Measurements from ENCODE around the gene BABAM2.
"Not testable (repeated sequence)": the region's sequence is repeated elsewhere in the genome, so short reads cannot be mapped to it uniquely, and the experiment has no call there.

The BABAM2 gene

DNA sequence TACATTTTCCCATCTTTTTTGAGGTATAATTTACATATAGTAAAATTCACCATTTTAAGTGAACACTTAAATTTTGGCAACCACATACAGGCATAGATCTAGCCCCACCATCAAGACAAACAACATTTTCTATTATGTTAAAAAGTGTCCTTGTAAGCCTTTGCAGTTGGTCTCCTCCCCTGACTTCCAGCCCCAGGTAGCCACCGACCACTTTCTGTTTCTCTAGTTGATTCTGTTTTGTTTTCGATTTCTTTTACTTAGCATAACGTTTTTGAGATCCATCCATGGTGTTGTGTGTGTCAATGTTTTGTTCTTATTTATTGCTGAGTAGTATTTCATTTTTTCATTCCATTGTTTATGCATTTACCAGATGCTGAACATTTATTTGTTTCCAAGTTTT lies 366.7 kb downstream of the BABAM2 start:
- TF ChIP-seq, protein P1, sequence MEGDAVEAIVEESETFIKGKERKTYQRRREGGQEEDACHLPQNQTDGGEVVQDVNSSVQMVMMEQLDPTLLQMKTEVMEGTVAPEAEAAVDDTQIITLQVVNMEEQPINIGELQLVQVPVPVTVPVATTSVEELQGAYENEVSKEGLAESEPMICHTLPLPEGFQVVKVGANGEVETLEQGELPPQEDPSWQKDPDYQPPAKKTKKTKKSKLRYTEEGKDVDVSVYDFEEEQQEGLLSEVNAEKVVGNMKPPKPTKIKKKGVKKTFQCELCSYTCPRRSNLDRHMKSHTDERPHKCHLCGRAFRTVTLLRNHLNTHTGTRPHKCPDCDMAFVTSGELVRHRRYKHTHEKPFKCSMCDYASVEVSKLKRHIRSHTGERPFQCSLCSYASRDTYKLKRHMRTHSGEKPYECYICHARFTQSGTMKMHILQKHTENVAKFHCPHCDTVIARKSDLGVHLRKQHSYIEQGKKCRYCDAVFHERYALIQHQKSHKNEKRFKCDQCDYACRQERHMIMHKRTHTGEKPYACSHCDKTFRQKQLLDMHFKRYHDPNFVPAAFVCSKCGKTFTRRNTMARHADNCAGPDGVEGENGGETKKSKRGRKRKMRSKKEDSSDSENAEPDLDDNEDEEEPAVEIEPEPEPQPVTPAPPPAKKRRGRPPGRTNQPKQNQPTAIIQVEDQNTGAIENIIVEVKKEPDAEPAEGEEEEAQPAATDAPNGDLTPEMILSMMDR (IDR thresholded peaks at IDR 0.05; ENCODE audit: low read depth, low read length, missing control alignments) = no peak
- H3K4me3 ChIP-seq (ENCODE audit: low read depth, low read length) = no peak overlapping the region
- no peak for DNase-seq (ENCODE audit: low read depth)

DNA sequence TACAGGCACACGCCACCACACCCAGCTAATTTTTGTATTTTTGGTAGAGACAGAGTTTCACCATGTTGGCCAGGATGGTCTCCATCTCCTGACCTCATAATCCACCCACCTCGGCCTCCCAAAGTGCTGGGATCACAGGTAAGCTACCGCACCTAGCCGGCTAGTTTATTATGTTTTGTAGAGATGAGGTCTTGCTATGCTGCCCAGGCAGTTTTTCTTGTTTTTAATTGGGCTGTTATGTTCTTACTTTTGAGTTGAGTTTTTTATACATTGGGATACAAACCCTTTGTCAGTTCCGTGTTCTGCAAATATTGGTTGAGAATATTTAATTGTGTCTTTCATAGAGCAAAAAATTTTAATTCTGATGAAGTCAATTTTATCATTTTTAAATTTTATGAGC lies 368.7 kb downstream of the BABAM2 start:
- DNase-seq (ENCODE audit: low read depth); H3K4me3 ChIP-seq (ENCODE audit: low read depth, low read length): not testable (repeated sequence)

DNA sequence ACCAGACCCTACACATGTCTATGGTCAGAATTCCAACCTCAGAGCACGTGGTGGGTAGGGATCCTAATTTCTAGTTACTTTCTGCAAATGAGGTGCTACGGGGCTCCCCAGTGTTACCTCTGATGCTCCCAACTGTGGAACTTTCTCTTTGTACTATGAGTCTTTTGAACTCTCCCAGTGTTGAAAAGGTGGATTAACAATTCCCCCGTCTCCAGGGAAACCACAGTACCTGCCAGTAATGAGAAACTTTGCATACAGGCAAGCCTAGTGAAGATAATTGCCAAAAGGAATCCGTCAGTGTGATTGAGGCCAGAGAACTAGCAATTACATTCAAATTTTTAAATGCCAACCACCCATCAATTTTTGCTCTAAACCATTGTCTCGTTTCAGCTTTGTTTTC lies 373.2 kb downstream of the BABAM2 start:
- DNase-seq (ENCODE audit: low read depth) = no peak
- H3K4me3 ChIP-seq (ENCODE audit: low read depth, low read length) = no peak overlapping the region
- TF ChIP-seq, protein P1 (IDR thresholded peaks at IDR 0.05; ENCODE audit: low read depth, low read length, missing control alignments) = no peak

DNA sequence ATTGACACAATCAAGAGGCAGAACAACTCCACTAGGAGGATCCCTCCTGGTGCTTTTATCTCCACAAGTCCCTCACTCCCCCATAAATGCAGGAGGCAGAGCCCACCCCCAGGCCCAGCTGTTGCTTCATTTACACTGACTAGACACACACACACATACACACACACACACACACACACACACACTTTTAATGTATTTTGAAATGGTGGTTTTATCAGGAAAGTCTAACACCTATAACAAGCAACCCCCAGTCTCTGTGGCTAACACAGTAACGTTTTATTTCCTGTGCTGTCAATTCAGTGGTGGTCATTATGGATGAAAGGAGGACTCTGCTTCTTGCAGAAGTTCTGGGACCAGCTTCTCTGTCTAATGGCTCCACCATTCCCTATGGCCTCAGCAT lies 376.8 kb downstream of the BABAM2 start:
- TF ChIP-seq, protein P1 (IDR thresholded peaks at IDR 0.05; ENCODE audit: low read depth, low read length, missing control alignments) = no peak
- H3K4me3 ChIP-seq (ENCODE audit: low read depth, low read length) = no peak overlapping the region
- DNase-seq (ENCODE audit: low read depth) = no peak

DNA sequence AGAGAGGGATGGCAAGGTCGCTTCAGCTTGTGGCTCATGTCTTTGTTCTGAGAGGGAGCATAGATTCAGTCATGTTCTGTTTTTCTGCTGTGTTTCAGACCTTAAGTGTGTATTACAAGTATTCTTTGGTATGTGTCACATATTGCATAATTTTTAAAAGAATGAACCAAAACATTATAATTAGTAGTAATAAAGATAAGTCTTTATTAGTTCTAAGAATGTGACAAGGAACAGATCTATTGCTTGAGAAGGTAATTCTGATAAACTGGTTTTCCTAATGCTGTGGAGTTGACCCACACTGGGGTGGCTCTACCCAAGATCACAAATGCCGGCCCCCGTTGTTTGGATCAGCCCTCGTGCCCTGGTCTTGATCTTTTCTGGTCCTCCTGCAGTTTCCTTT lies 377.9 kb downstream of the BABAM2 start:
- no peak overlapping the region for H3K4me3 ChIP-seq (ENCODE audit: low read depth, low read length)
- TF ChIP-seq, protein P1 (IDR thresholded peaks at IDR 0.05; ENCODE audit: low read depth, low read length, missing control alignments) = no peak
- DNase-seq (ENCODE audit: low read depth) = no peak

DNA sequence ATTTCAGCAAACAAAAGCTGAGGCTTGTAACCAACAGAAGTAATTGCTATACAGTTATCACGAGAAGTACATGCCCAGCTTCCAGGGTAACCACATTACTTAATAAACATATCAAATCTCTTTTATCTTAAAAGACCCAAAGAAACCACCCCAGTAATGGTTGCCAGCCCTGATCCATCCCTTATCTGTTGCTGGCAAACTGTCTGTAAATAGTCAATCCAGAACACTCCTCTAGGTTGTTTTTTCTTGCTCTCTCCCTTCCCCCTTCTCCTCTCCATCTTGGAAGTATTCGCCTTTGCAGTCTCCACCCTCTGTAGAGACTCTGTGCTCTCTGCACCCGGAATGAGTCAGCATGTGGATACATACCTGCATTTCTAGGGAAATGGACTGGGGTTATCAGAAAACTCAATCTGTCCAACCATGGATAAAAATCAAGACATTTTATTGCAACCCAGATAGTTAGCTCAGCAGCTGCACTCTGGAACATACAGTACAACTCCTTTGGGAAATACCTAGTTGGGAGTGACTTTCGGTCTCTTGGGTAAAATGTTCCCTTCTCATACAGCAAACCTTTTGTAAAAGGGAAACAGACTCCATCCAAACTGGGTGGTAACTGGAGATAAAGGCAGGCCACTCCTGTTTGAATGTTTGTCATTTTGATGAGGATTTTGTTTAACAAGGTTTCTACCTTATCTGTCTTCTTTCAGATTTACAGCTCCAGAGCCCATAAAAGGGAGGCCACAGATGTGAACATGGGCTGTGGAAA lies 378.7 kb downstream of the BABAM2 start:
- TF ChIP-seq, protein P1 (IDR thresholded peaks at IDR 0.05; ENCODE audit: low read depth, low read length, missing control alignments) = no peak
- no peak for DNase-seq (ENCODE audit: low read depth)

DNA sequence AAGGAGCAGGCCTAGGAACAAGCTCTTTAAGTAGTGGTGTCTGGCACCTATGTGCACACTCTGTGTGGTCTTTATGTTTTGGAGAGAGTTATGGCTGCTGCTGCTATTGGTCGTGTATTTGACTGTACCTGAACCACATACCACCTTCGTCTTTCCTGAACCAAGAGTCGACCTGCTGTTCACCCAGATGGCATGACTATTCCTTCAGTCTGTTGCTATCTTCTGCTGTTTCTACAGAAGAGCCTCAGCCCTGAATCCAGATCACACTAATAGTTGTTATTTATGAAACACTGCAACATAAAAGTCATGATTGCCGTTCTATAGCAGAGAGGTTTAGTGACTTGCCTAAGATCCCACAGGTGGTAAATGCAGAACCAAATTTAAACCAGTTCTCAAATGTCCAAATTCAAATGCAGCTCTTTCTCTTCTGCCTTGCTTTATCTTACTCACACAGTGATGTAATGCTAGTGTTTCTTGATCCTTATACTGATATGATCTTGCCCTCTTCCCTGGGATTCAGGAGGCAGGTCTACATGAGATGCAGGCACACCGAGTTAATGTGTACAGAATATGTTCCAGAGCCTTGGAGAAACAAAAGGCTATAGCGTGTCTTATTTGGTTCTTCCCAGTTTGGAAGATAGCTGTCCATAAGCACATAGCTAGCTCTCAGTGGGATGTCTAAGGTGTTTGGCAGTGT lies 380.1 kb downstream of the BABAM2 start:
- TF ChIP-seq, protein P1 (IDR thresholded peaks at IDR 0.05; ENCODE audit: low read depth, low read length, missing control alignments) = no peak
- H3K4me3 ChIP-seq (ENCODE audit: low read depth, low read length) = no peak overlapping the region
- DNase-seq (ENCODE audit: low read depth) = no peak

More for the DNA sequence above, 378.7 kb downstream of the BABAM2 start:
- H3K4me3 ChIP-seq (ENCODE audit: low read depth, low read length) = no peak overlapping the region
